HG03196 (cell line): ENCODE measurements around the gene FSTL4.

Experiments
- ATAC-seq: cut with Tn5 transposase; IDR thresholded peaks from one replicate; pipeline ENCODE4 v1.9.1; 2021; ENCODE audit not compliant: unreplicated experiment

Gene FSTL4

GRCh38 chr5:133328800-133329199, 283.5 kb downstream of the FSTL4 start:
- no peak for ATAC-seq

- ATAC-seq: no peak
Observed at GRCh38 chr5:133327946-133328401, 284.4 kb downstream of the FSTL4 start.

DNA sequence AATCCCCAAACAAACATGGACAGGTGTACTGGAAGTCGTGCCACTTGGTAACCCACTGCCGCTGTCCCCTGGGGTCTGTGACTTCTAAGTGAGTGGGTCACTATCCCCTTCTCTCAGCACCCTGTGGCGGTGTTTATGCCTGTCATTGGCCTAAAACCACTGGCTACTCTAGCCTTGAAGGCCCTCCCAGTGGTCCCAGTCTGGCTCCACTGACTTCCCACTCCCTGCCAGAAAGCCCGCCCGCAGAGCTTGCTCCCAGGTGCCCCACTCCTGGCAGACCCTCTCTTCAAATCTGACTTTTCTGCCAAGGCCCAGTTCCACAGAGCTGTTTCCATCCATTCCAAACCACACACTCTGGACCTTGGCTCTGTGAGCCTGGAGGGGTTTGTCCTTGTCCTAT, 286.0 kb downstream of the FSTL4 start:
- ATAC-seq: no peak

- ATAC-seq: no peak
Observed at GRCh38 chr5:133325864-133326263, 286.5 kb downstream of the FSTL4 start.

DNA sequence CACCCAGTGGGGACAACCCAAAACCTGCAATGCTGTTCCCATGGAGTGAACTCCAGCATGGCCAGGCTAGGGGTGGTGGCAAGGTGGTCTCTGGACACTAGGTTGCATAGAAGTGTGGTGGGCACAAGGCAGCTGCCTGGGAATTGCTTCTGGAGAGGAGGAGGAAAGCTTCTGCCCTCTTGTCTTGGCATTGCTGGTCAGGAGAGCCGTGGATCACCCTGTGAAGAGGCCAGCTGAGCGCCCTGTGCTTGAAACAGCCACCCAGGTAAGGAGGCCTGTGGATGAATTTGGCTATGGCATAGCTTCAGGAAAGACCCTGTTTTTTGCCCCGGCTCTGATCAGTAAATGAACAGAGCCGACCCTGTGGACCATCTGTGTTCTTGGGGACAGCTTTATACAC, 287.4 kb downstream of the FSTL4 start:
- ATAC-seq: no peak

GRCh38 chr5:133323494-133324457, 288.6 kb downstream of the FSTL4 start:
- ATAC-seq: no peak

DNA sequence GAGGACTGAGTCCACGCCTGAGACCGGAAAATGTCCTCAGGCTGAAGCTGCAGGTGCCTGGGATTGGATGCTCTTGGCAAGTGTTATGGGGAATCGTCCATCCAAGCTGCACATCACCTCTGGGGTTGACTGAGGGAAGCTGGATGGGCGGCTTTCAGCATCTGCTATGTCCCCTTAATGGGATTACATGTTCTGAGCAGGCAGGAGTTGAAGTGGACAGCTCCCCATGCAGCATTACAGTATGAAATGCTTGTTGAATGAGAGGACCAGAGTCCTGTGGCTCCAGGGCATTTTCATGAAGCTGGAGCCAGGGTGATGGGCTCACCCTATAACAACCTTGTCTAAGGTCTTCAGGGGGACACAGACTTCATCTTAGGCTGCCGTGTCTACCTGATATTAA, 289.6 kb downstream of the FSTL4 start:
- ATAC-seq: no peak

DNA sequence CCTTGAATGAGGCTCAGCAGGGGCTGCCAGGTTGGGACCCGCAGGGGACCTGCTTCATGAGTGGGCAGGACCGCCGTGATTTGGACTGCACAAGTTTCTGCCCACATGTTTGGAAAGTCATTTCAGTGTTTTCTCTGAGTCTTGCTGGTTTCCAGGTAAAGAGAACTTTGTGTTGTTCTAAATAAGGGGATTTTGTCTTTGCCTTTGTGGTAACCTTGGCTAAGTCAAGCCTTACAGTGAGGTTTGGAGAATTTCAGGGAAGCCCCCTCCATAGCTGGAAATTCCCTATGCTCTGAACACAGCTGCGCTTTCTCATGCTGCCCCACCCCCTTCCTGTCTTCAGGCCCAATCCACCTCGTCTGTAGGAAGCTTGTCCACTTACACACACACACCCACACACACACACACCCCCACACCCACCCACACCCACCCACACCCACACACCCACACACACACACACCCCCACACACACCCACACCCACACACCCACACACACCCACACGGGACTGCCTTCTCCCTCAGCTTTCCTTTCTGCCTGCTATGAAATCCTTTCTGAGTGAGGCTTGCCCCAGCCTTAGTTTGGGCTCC, 290.4 kb downstream of the FSTL4 start:
- no peak for ATAC-seq

GRCh38 chr5:133321286-133321832, 291.0 kb downstream of the FSTL4 start:
- no peak for ATAC-seq

- no peak for ATAC-seq
Observed at GRCh38 chr5:133319905-133320520, 292.3 kb downstream of the FSTL4 start.

DNA sequence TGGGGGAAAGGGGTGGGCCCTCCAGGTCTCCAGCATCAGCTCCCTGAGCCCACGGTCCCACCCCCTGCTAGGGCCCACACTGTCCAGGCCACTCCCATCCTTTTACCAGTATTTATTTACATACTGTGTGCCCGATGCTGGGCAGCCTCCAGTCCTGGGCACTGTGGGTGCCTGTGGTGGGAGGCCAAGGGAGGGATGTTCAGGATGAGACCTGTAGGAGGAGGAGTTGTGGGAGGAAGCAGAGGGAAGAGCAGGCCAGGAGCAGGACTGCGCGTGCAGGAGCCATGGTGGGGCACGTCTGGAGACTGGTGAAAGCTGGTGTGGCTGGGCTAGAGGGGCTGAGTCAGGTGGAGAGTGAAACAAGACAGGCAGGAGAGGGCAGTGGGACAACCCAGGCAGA, 293.1 kb downstream of the FSTL4 start:
- no peak for ATAC-seq

DNA sequence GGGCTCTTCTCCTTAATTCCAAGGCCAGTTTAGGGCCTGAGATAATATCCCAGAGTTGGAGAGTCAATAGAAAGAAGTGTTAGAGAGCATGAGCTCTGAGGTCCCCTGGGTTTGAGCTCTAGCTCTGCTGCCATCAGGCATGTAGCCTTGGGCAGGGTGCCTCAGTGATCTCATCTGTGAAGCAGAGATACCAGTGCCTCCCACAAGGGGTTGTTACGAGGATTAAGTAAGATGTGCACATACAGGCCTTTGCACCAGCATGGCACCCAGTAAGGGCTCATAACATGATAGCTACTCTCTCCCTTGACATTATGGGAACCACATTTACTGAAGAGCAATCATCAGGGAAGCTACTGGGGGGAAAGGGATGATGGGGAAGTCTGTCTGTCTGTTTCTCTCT, 294.8 kb downstream of the FSTL4 start:
- no peak for ATAC-seq

GRCh38 chr5:133316346-133317343, 295.7 kb downstream of the FSTL4 start:
- ATAC-seq: no peak

- no peak for ATAC-seq
Observed at GRCh38 chr5:133314086-133314485, 298.3 kb downstream of the FSTL4 start.

DNA sequence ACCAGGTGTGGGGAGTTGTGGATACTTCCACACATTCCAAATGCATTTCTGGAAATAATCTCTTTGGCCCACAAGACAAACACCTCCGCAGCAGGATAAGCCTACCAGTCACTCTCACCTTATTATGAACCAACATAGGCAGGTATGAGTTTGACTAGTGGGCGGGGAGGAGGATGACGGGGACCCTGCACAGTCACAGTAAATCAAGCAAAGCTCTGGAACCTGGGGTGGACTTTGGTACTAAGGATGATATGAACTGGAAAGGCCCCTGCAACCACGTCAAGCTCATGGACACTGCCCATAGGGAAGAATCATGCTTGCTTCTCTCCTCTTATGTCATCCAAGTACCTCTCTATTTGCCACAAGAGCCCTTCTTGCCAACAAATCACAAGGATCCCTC, 301.2 kb downstream of the FSTL4 start:
- no peak for ATAC-seq

DNA sequence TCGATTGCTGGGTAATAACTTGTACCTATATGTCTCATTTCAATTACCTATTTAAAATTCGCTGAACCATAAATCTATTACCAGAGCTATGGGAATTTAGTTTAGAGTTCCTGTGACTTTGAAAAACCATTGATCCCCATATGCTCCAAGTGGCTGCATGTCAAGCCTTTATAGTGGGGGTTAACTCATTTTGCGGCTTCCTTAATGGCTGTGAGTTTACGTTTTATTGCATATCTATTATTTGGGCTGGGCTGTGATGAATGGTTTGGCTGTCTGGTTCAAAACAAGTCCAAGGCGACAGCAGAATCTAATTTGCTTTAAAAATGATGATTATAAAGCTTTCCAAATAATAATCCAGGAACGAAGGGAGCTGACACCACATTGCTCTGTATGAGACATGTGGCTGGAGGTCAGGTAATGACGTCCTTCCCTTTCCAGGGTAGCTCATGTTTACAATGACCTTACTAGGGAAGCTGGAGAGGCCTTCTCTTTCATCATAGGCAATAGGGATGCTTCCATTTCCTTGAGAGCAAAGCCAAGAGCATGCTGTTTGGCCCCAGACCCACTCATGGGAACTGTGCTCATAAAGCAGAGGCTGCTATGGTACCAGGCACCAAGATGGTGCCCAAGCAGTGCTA, 302.2 kb downstream of the FSTL4 start:
- no peak for ATAC-seq

DNA sequence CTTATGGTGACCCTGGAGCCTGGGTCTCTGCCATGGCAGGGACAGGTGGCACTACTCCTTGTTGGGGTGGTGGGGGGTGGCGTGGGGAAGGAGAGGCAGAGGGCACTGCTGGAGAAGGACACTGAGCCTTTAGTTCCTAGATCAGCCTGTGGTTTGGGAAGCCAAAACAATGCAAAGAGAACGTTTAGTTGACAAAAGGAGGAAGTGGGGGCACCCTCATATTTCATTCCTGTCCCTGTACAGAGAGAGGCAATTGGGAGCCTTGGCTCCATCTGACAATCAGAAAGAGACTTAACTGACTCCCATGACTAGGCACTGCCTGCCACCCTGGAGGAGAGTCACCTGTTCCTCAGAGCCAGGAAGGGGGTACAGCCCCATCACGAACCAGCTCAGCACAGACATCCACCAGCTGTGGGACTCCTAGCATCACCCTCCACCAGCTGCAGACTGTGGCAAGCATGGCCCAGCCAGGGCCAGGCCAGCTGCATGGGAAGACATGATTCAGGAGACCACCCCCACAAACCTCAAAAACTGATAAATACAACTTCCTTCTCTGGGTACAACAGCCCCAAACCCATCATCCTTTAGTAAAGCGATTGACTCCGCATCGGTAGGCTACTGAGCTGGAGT, 303.1 kb downstream of the FSTL4 start:
- ATAC-seq: no peak

GRCh38 chr5:133307275-133307674, 305.1 kb downstream of the FSTL4 start:
- no peak for ATAC-seq

GRCh38 chr5:133304707-133305216, 307.6 kb downstream of the FSTL4 start:
- no peak for ATAC-seq
